HepG2 (cell line): Measurements from ENCODE around the gene GABRR3. TPM values are rescaled to one million over a fixed set of nuclear protein-coding genes. Genes with fewer than 3 reads are reported as not detected.

ENCODE experiments used
- ATAC-seq: fragments of 200-7000 bp; cut with Tn5 transposase; 3 replicates; pipeline ENCODE4 v1.9.1; 2020; ENCODE audit warnings: mild to moderate bottlenecking, moderate library complexity
- BruUV-seq: library from RNA; stranded (reverse); fragments of 400-500 nt; replicated peaks from 2 replicates; lab custom pipeline; 2021; lab: Mats Ljungman, UMichigan
- CTCF ChIA-PET: fragments of 300-600 bp; formaldehyde crosslinking; extraction: SDS; loops from one replicate; lab custom pipeline; 2021; ENCODE audit warnings: low total read pairs, inconsistent platforms, low intra/inter-chr PET ratio; lab: Yijun Ruan, JAX
- POLR2A ChIA-PET: fragments of 350-600 bp; sonication (Branson Sonifier 250); formaldehyde crosslinking; loops from one replicate; lab custom pipeline; 2020; ENCODE audit warnings: antibody characterized with exemption, inconsistent platforms; lab: Yijun Ruan, JAX
- DNase-seq: peaks from one replicate; pipeline ENCODE4 v3.0.0-alpha.2; 2015; ENCODE audit warnings: low spot score
- FAIRE-seq: peaks from 3 replicates; lab custom pipeline; 2011; peaks lifted over from hg19 to GRCh38; lab: Jason Lieb, UNC
- H2AFZ ChIP-seq: one replicate; pipeline ENCODE4 v1.6.1; 2011; ENCODE audit warnings: low read length, inconsistent platforms
- H3K27ac ChIP-seq: fragments of 300-600 bp; 3 replicates; pipeline ENCODE4 v1.8.0; 2011; ENCODE audit warnings: mixed run types, mild to moderate bottlenecking, mixed read lengths, low read length, inconsistent platforms; ENCODE audit not compliant: insufficient read depth; ENCODE audit errors: extremely low read length
- H3K27me3 ChIP-seq, 2 experiments: fragments of 200-600 bp in 1 of 2; 2 replicates in 1 of 2; 3 replicates in 1 of 2; pipeline versions ENCODE4 v1.6.0 to v1.8.0; 2011; ENCODE audit warnings: low read length in 2 of 2, mild to moderate bottlenecking in 2 of 2, moderate library complexity in 2 of 2, inconsistent platforms in 1 of 2; ENCODE audit not compliant: insufficient read depth in 2 of 2, control insufficient read depth in 1 of 2
- H3K36me3 ChIP-seq, 2 experiments: fragments of 200-600 bp in 1 of 2; replicated peaks in 1 of 2; 2 replicates in 1 of 2; 3 replicates in 1 of 2; pipeline versions ENCODE4 v1.5.1 to v1.8.0; 2011; ENCODE audit warnings: low read length in 2 of 2, inconsistent platforms in 1 of 2; ENCODE audit not compliant: insufficient read depth in 2 of 2, control insufficient read depth in 1 of 2
- H3K4me1 ChIP-seq: 2 replicates; pipeline ENCODE4 v1.5.1; 2012; ENCODE audit warnings: low read length, inconsistent platforms; ENCODE audit not compliant: insufficient read depth
- H3K4me2 ChIP-seq: 2 replicates; pipeline ENCODE4 v1.6.0; 2011; ENCODE audit warnings: low read depth, low read length, inconsistent platforms
- H3K4me3 ChIP-seq, 3 experiments: fragments of 200-600 bp in 1 of 3; sonication (generic), shearing (Covaris generic) in 1 of 3; replicated peaks in 1 of 3; 2 replicates each; pipeline ENCODE4 v1.5.1; 2011 to 2016; ENCODE audit warnings: low read length in 3 of 3, inconsistent platforms in 2 of 3, low read depth in 2 of 3, mild to moderate bottlenecking in 2 of 3, control low read depth in 1 of 3, mixed read lengths in 1 of 3; ENCODE audit not compliant: insufficient read depth in 1 of 3
- H3K79me2 ChIP-seq: one replicate; pipeline ENCODE4 v1.6.1; 2011; ENCODE audit warnings: low read length, inconsistent platforms; ENCODE audit not compliant: insufficient read depth
- H3K9ac ChIP-seq: 2 replicates; pipeline ENCODE4 v1.6.0; 2011; ENCODE audit warnings: mild to moderate bottlenecking, low read depth, low read length, inconsistent platforms; ENCODE audit not compliant: insufficient read depth
- H3K9me3 ChIP-seq: 2 replicates; pipeline ENCODE4 v1.5.1; 2012; ENCODE audit warnings: mild to moderate bottlenecking, low read length
- H4K20me1 ChIP-seq: 2 replicates; pipeline ENCODE4 v1.6.0; 2011; ENCODE audit warnings: inconsistent platforms, mild to moderate bottlenecking, low read length, moderate library complexity; ENCODE audit not compliant: insufficient read depth
- BORCS8-MEF2B ChIP-seq: sonication (generic); formaldehyde crosslinking; IDR thresholded peaks from 2 replicates; pipeline ENCODE4 v1.8.0; 2022; ENCODE audit warnings: mild to moderate bottlenecking, missing genetic modification reagents
- PRDM15 ChIP-seq: sonication (generic); formaldehyde crosslinking; IDR thresholded peaks from 2 replicates; pipeline ENCODE4 v1.4.0; 2020; ENCODE audit warnings: missing genetic modification reagents
- SNRNP70 ChIP-seq: fragments of 200-400 bp; formaldehyde crosslinking; IDR thresholded peaks from 2 replicates; pipeline ENCODE4 v1.6.1; 2017; ENCODE audit warnings: mild to moderate bottlenecking, low read depth, low read length, moderate library complexity
- STAG1 ChIP-seq: sonication (generic); formaldehyde crosslinking; IDR thresholded peaks from 2 replicates; pipeline ENCODE4 v1.4.0; 2020; ENCODE audit warnings: missing genetic modification reagents
- TFDP1 ChIP-seq: IDR thresholded peaks from 2 replicates; pipeline ENCODE4 v1.6.1; 2016; ENCODE audit warnings: missing compliant biosample characterization, missing genetic modification reagents, borderline replicate concordance
- XRCC5 ChIP-seq: fragments of 200-400 bp; formaldehyde crosslinking; optimal IDR thresholded peaks from 2 replicates; pipeline ENCODE3; 2017; ENCODE audit warnings: mild to moderate bottlenecking, low read length
- ZFP37 ChIP-seq: sonication (generic); formaldehyde crosslinking; IDR thresholded peaks from 2 replicates; pipeline ENCODE4 v1.4.0; 2020; ENCODE audit warnings: missing genetic modification reagents, borderline replicate concordance
- ZNF501 ChIP-seq: sonication (generic); formaldehyde crosslinking; IDR thresholded peaks from 2 replicates; pipeline ENCODE4 v1.5.1; 2020; ENCODE audit warnings: mild to moderate bottlenecking, moderate library complexity, missing genetic modification reagents
- ZNF878 ChIP-seq: sonication (generic); formaldehyde crosslinking; IDR thresholded peaks from 2 replicates; pipeline ENCODE4 v1.8.1; 2023; ENCODE audit warnings: mild to moderate bottlenecking, missing genetic modification reagents, moderate library complexity
- WGBS: methylation state at CpG from one replicate; pipeline ENCODE4 v1.1.6; 2017; ENCODE audit warnings: low lambda C conversion rate; 5-methylcytosine and 5-hydroxymethylcytosine counted together
- in situ Hi-C: cut with HindIII; loops from 2 replicates; pipeline ENCODE4 v1.10.0; 2017; ENCODE audit warnings: low pct_unique_long_range_greater_than_20kb; ENCODE audit not compliant: extremely low pct_ligation_motif_present
- intact Hi-C: fragments of 100-400 bp; cut with micrococcal nuclease; formaldehyde crosslinking; loops from one replicate; pipeline ENCODE4 v1.10.0; 2022; ENCODE audit not compliant: unreplicated experiment
- polyA plus RNA-seq, 8 experiments: library from polyadenylated mRNA; depleted of rRNA in 3 of 8; stranded (reverse) in 7 of 8; unstranded in 1 of 8; fragments of >200 nt; fragmentation: Illumina TruSeq in 4 of 8; extraction: Trizol in 4 of 8; gene quantifications; 2 replicates each; pipeline versions ENCODE4 v1.2.1 to v1.2.3, GENCODE V29; 2011 to 2016; ENCODE audit warnings: low read depth in 4 of 8, missing spikeins in 1 of 8, mixed read lengths in 1 of 8; ENCODE audit not compliant: insufficient read depth in 1 of 8
- total RNA-seq, 5 experiments: library from RNA; depleted of rRNA; stranded (reverse); fragments of >200 nt; fragmentation: Illumina TruSeq; extraction: Trizol; gene quantifications; 2 replicates each; pipeline ENCODE4 v1.2.3, GENCODE V29; 2016; ENCODE audit warnings: low read depth in 1 of 5

The GABRR3 gene
- total and polyA plus RNA-seq, 2 of the 13 experiments (the other 11 are each of a cell fraction or from before 2014, with no cell fraction given), result 0.42 to 0.83 TPM

GRCh38 chr3:97974996-97975395, 60.1 kb downstream of the GABRR3 start:
- 63% methylated on average over 3 of the region's 3 CpGs for WGBS
- Histone ChIP-seq H3K4me2 (no peak overlapping the region), H4K20me1 (no peaks in the 10 kb centered on the region), H3K27me3 (no peaks in the 10 kb centered on the region; a peak in 1 of 5 replicates), H3K79me2 (peaks cover 22% of the 10 kb centered on the region), H3K9ac (no peak overlapping the region), H3K36me3 (no peaks in the 10 kb centered on the region), H3K4me3 (no peak overlapping the region), H3K4me1 (peaks cover 50% of the 10 kb centered on the region), H3K9me3 (no peaks in the 10 kb centered on the region), H3K27ac (no peak overlapping the region), H2AFZ (no peak overlapping the region)
- FAIRE-seq (no peak), ATAC-seq (no peak), DNase-seq (no peak)
- no peak for TF ChIP-seq ZFP37 (CRISPR knock-in tag)
- TF ChIP-seq ZNF501, result no peak
- no peak for TF ChIP-seq PRDM15 (CRISPR knock-in tag)
- no peak for TF ChIP-seq STAG1 (CRISPR knock-in tag)
- no peak for TF ChIP-seq BORCS8-MEF2B (CRISPR knock-in tag)
- TF ChIP-seq ZNF878 (CRISPR knock-in tag), result no peak
- TF ChIP-seq XRCC5, result no peak
- TF ChIP-seq TFDP1, result no peak
- no peak for TF ChIP-seq SNRNP70
- in situ Hi-C loops (loop anchor here (5.0 kb wide), 1 partner anchor 37 kb away; no protein-coding TSS in a partner anchor), intact Hi-C loops (no loop called here)
- BruUV-seq, result no TSS peak
- POLR2A ChIA-PET, result no interaction called here
- CTCF ChIA-PET, result interaction anchor here (1.6 kb wide), 1 partner anchor 48 kb away, joined by 3 read pairs; no protein-coding TSS in a partner anchor
